GM12872 (cell line): ENCODE measurements around the gene HMX1.

Experiments
- CTCF ChIP-seq: IDR thresholded peaks from 3 replicates; pipeline ENCODE4 v1.5.1; 2011; ENCODE audit warnings: low read depth, mild to moderate bottlenecking, low read length, moderate library complexity; ENCODE audit not compliant: insufficient read depth

Gene HMX1

GRCh38 chr4:8871417-8872401, at the start of gene HMX1:
HMX1 (minus strand) TSS chr4:8871839; CDS start chr4:8871614, 225 bp downstream.
- no peak for TF ChIP-seq CTCF

- no peak for TF ChIP-seq CTCF
These were observed 49.3 kb upstream of the HMX1 start for GRCh38 chr4:8920969-8921368.

- TF ChIP-seq CTCF, result no peak
These were observed 48.8 kb upstream of the HMX1 start for GRCh38 chr4:8920289-8920965.

GRCh38 chr4:8919651-8920288, 48.1 kb upstream of the HMX1 start:
- no peak for TF ChIP-seq CTCF

GRCh38 chr4:8917868-8918783, 46.5 kb upstream of the HMX1 start:
- TF ChIP-seq CTCF, result peak; percentile 94

GRCh38 chr4:8917321-8917811, 45.7 kb upstream of the HMX1 start:
- no peak for TF ChIP-seq CTCF
